ENCODE results near the gene MPPED1.

The MPPED1 gene

DNA sequence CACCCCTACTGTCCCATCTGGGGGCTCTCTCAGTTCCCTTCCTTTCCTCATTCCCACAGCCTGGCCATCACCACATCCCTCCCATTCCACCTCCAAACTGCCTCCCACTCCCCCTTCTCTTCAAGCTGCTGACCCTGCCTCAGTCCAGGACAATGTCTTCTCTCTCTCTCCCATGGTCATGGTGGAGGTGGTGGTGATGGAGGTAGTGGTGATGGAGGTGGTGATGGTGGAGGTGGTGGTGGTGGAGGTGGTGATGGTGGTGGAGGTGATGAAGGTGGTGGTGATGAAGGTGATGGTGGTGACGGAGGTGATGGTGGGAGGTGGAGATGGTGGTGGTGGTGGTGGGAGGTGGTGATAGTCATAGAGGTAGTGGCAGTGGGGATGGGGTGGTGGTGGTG is 87.0 kb downstream of the MPPED1 start:
- no peak for DNase-seq (ENCODE audit: low read depth in 2 of 2)

DNA sequence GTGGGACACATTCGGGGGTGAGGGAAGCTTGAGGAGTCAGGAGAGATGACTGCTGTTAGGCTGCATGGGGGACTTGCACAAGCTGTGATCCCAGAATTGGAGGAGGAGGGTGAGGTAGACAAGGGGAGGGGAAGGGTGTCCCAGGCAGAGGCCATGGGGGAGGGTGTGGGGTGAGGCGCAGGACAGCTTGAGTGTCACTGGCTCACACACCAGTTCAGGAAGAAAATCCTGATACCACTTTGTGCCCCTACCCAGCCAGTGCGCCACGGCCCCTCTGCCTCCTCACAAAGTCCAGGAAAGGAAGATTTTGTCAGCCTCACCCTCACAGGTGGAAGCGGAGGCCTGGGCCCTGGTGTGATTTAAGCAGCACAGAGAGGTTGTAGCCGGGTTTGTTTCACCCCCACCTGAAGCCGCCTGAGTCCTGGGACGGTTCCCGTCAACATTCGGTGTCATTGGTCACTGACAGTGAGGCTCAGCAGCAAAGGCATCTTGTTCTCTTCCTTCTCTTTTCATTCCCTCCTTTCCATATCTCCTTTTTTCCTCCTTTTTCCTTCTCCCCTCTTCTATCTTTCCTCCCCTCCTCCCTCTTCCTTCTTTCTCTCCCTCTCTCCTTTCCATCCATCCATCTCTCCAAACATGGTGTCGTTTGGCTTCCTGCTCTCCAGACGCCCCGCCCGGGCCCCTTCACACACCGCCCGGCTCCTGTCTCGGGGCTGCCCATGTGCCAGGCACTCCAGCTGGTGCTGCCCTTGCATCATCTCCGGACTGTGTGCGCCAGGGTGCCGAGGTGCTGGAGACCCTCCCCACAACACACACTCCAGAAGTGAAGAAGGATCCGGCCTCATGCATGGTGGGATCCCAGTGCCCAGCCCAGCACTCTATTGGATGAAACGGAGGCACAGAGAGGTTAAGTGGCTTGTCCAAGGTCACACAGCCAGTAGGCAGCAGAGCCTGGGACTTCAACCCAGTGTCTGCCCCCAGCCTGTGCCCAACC is 89.3 kb downstream of the MPPED1 start:
- DNase-seq (ENCODE audit: low read depth in 2 of 2): no peak

DNA sequence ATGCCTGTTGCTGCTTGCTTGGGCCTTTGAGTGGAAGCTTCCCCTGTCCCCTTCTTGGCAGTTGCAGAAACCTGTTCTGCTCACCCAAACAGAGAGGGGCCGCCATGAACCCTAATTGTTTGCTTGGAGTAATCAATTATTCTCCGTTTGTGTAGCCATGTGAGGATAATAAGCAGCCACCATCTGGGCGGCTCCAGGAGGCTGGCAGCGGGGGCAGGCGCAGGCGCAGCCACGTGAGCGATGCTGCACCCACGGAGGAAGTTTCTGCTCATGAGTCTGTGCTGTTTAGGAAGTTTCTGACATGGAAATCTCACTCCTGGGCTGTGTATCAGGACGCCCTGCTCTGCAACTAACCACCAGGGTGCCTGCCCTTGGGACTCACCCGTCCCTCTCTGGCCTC is 90.1 kb downstream of the MPPED1 start:
- no peak for DNase-seq (ENCODE audit: low read depth in 2 of 2)

DNA sequence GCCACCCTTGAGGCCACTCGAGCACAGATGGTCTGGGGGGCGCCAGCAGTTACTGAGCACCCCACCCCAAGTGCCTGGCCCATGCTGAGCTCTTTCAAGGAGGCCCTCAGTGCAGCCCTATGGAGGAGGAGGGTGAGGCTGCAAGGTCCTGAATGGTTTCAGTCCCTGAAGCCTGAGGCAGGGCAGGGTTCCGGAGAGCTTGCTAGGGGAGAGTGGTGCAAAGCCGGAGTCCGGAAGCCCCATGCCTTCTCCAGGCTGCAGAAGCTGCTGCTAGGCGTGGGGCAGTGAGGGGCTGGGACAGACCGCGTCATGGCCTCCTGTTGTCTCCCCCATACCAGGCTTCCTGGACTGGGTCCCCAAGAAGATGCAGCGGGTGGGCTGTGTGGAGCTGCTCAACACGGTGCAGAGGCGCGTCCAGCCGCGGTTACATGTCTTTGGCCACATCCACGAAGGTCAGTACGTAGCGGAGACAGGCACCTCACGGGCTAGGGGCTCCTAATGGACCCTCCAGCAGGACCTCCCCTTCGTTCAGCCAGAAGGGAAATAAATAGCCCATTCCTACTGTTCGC is 90.6 kb downstream of the MPPED1 start:
- DNase-seq (ENCODE audit: low read depth in 2 of 2): no peak

DNA sequence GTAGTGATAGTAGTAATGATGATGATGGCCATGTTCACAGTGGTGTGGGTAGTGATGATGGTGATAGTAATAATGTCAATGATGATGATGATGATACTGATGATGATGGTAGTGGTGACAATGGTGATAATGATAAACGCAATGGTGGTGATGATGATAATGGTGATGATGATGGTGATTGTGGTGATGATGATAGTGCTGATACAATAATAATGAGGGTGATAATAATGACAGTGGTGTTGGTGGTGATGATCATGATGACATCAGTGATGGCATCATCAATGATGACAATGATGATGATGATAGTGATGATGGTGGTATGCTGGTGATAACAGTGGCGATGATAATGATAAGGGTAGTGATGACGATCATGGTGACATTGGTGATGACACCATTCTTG is 92.3 kb downstream of the MPPED1 start:
- DNase-seq (ENCODE audit: low read depth in 2 of 2): no peak

DNA sequence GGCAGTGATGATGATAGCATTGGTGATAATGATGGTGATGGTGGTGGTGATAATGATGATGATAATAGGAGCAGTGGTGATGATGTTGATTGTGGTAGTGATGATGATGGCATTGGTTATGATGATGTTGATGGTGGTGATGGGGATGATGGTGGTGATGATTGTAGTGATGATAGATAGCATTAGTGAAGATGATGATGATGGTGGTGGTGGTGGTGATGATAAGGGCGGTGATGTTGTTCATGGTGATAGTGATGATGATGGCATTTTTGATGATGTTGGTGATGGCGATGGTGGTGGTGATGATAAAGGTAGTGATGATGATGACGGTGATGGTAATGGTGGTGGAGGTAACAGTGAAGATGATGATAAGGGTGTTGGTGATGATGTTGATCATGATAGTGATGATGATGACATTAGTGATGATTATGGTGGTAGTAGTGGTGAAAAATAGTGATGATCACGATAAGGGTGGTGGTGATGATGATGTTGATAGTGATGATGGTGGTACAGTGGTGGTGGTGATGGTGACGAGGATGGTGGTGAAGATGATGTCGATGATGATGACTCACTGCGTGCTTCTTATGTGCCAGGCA is 93.0 kb downstream of the MPPED1 start:
- DNase-seq (ENCODE audit: low read depth in 2 of 2): no peak

DNA sequence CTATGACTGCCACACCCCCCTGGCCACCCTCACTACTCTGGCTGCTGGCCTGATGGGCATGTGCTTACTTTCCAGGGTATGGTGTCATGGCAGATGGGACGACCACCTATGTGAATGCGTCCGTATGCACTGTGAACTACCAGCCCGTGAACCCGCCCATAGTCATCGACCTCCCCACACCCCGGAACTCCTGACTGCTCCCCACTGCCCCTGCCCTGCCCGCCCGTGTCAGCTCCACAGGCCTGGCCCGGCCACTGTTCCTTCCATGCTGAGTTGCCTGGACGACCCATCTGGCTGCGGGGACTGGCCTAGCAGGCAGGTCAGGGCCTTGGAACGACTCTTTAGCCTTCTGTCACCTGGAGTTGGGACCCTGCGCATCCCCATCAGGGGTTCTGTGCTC is 93.6 kb downstream of the MPPED1 start:
- DNase-seq (ENCODE audit: low read depth in 2 of 2): no peak

DNA sequence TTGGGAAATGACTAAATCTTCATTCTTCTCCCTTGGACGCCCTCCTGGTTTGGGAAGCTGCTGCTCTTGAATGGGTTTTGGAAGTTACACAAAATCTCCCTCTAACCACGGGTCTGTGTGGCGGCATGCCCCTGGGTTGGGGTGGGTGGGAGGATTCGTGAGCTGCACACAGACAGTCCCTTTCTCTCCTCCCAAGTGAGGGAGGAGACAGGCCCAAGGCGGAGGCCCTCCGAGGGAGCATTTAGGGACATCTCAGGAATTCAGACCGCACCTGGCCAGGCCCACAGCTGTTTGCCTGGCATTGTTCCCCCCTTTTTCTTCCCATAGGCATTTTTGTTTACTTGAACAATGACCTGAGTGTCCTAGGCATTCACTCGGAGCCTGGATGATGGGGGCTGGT is 94.1 kb downstream of the MPPED1 start:
- no peak for DNase-seq (ENCODE audit: low read depth in 2 of 2)

DNA sequence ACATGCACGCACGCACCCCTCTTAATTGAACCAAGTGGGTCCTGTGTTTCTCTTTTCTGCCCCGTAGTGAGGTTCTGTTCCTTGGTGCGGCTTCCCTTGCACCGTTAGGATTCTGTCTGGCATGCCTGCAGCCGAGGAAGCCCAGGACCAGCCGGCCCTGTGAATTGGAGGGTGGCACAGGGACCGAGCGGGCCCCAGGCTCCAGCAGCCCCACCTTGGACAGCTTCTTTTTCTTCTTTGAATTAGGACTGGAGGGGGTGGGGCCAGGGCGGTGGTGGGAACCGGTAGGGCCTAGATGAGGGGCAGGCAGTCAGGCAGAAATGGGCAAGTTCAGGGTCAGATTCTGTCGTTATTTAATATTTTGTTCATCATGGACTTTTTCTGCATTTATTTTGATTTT is 94.7 kb downstream of the MPPED1 start:
- DNase-seq (ENCODE audit: low read depth in 2 of 2): no peak

DNA sequence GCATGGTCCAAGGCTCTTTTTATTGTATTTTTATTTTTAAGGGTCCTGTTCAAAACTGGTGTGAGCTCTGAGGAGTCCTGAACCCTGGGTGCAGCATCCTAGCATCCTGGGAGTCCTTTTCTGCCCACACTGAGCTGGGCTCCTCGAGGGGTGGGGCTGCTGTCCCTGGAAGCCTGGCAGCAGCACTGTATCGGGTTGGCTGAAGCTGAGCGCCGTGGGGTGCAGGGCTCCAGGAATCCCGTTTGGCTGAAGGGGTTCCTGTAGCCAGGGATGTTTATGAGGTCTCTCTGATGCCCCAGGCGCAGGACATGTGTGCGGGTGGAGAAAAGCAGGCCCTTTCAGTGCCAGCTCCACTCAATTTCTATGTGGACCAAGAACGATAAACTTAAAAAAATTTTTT is 95.4 kb downstream of the MPPED1 start:
- no peak for DNase-seq (ENCODE audit: low read depth in 2 of 2)

DNA sequence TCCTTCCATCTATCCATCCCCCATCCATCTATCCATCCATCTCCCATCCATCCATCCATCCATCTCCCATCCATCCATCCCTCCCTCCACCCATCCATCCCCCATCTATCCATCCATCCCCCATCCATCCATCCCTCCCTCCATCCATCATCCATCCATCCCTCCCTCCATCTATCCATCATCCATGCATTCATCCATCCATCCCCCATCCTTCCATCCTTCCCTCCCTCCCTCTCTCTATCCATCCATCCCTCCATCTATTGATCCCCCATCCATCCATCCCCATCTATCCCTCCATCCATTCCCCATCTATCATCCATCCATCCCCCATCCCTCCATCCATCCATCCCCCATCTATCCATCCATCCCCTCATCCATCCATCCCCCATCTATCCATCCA is 96.7 kb downstream of the MPPED1 start:
- DNase-seq (ENCODE audit: low read depth in 2 of 2): no peak

DNA sequence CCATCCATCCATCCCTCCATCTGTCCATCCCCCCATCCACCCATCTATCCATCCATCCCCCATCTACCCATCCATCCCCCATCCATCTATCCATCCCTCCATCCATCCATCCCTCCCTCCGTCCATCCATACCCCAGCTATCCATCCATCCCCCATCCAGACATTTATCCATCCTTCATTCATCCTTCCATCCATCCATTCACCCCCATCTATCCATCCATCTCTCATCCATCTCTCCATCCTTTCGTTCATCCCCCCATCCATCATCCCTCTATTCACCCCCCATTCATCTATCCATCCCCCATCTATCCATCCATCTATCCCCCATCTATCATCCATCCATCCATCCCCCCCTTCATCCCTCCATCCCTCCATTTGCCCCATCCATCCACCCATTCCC is 97.5 kb downstream of the MPPED1 start:
- DNase-seq (ENCODE audit: low read depth in 2 of 2): no peak

DNA sequence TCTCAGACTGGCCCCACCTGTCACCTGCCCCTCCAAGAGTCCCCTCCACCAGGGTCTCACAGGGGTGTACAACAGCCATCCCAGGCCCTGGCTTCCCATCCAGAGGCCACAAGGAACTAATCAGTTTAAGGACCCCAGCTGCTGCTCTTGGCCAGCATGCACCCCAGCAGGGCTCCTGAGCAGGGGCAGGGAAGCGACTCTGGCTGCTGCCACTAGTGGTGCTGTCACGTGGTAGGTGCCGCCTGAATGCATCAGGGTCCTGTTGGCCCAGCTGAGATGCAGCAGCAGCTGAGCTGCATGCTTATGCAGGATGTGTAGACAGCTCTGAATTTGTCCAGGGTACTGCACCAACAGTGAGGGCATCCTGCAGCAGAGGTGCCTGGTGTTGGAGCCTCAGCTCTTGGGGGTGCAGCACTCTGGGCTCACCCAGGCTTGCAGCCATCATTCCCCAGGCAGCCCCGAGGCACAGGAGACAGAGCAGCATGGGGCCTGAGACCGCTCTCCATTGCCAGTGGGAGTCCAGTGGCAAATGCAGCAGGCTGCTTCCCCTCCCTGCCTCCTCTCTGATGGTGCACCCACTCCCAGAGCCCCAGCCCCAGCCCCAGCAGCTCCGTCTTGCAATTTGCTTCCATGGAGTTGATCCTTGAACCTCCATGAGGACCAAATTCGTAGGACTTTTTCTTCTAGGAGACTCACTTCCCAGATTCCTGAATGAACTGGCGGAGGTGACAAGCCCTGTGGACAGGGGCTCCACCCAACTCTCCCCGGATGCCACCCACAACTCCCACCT is 98.7 kb downstream of the MPPED1 start:
- DNase-seq (ENCODE audit: low read depth in 2 of 2): no peak

DNA sequence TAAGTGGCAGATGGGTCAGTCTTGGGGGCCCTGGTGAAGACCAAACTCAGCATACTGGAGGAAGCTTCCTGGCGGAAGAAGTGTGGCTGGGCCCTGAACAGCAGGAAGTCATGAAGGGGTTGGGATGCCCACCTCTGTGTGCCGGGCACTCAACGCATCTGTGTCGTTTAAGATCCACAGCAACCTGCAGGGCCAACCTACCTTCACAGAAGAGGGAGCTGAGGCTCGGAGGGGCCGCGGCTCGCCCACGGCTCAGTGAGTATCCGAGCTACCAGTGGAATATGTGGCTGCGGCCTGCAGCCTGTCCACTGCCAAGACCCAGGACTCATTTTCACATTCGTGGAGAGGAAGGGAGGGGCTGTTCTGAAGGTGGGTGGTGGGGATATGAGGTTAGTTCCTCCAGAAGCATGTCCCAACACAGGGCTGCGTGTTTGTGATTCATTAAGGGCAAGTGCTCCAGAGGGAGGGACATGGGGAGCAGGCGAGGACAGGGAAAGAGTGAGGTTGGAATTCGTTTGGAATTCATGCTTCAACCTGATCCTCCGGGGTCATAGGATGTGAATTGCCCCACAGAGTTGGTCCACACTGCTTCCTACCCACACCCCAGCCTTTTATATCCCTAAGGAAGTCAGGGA is 99.6 kb downstream of the MPPED1 start:
- DNase-seq (ENCODE audit: low read depth in 2 of 2): no peak

DNA sequence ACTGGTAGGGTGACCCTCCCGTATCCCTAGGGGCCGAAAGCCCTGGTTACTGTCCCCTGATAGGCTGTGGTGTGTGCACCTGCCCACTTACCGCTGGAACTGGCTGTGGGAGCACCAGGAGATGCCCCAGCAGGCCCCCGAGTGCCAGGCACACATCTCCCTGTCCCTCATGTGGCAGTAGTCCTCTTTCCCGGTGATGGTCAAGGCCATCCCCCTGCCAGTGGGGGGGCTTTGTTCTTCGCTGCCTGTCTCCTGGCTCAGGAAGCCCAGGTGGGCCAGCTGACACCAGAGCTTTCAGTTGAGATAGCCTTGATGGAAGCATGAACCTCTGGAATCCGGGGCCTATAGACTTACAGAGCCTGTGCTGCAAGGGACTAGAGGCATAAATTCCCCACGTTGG is 100.5 kb downstream of the MPPED1 start:
- DNase-seq (ENCODE audit: low read depth in 2 of 2): no peak

DNA sequence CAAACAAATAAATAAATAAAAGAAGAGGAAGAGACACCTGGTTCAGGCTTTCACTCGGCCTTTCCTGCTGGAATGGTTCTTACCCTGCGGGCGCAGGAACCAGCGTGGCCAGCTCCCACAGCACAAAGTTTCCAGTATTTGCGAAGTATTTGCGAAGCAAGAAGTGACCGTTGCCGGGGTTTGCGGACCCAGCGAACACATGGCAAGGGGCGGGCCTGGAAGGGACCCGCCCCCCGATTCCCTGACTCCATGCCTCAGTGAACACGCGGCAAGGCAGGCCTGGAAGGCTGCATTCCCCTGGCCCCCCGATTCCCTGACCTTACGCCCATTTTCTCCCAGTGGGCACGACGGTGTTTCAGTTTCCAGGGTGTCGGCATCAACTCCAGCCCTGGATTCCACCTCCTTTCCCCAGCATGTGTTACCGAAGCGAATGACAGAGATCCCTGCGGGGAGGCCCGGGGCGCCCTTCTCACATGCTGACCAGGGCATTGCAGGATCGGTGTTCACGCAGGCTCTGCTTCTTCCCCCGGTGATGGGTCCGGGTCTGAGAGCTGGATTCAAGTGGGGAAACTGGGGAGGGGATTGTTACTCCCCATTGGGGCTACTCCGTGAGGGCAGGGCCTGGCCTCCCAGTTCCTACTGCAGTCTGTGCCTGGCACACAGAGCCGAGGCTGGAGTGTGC is 102.8 kb downstream of the MPPED1 start:
- DNase-seq (ENCODE audit: low read depth in 2 of 2): no peak

DNA sequence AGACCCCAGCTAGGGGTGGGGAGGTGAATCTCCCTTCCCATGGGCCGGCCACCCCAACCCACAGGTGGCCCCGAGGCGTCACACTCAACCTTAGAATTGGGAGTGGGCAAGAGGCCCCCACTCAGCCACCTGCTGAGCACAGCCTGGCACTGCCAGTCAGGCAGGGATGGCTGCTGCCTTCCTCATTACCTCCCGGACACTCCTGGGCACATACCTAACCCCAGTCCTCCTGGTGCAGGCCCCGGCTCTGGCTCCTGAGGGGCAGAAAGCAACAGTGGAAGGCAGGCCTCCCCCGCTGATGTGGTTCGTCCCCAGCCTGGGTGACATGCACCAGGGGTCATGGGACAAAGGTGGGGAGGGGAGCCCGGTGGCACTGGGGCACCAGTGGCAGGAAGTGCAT is 103.6 kb downstream of the MPPED1 start:
- no peak for DNase-seq (ENCODE audit: low read depth in 2 of 2)

DNA sequence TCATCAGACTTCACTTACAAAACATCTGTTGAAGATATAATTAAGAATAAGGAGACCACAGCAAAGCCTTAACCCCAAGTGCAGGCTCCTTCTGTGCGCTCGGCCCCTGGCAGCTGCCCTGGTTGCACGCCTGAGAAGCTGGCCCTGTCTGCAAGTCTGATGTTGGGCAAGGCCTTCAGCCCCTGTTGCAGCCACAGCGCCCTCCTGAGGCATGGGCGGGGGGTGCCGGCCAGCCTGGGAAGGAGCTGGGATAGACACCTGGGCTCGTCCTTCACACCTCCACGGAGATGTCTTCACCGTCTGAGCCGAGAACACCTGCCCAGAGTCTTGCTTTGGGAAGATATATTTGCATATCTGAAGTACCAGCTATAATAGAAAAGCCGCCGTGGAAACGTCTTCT is 104.1 kb downstream of the MPPED1 start:
- no peak for DNase-seq (ENCODE audit: low read depth in 2 of 2)

DNA sequence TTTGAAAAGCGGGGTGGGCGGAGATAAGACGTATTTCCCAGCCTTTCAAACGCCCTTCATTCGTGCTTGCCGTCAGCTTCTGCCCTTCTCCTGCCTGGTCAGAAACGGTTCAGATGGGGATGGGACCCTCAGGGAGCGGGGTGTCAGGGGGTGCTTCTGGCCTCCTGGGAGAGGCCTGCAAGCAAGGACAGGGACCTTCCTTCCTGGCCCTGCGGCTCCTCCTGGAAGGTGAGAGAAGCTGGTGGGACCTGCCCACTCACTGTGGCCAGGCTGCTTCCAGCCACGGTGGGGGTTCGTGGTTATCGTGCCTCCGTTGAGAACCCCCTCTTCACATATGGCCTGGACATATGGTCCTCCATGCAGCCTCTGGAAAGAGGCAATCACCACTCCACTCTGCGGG is 104.6 kb downstream of the MPPED1 start:
- no peak for DNase-seq (ENCODE audit: low read depth in 2 of 2)

DNA sequence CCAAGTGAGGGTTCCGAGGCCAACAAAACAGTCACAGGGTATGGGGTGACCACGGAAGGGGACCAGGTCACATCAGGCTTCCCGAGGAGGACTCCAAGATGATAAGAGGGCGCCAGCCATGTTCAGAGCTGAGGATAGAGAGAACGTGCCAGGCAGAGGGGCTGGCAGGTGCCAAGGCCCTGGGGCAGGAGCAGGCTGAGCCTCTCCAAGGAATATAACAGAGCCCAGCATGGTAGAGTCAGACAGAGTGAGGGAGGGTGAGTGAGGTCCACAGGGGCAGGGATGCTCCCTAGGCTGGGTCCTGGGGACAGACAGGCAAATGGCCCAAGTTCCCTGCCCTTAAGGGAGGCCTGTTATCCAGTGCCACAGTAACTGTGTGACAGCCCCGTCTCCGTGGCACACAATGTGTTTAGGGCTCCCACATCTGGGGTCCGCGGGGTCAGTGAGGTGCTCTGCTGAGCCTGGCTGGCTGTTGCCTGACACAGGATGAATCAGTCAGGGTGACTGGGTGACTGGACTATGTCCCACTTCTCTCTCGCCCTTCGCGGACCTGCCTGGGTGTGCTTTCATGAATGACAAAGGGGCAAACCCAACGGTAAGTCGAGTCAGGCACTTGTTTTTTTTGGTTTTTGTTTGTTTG is 105.3 kb downstream of the MPPED1 start:
- no peak for DNase-seq (ENCODE audit: low read depth in 2 of 2)

DNA sequence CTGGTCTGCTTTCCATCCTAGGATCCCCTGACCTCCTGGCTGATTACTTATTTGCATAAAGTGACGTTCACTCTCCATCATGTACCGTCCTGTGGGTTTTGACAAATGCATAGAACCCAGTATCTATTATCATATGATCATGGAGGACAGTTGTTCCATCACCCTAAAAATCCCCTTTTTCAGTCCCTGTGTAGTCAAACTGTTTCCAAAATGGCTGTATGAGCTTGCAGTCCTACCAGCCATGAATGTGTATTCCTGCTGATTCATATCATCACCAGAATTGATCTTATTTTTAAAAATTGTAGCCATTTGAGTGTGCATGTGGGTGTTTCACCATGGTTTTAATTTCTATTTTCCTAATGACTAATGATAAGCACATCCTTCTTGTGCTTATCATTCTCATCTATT is 108.8 kb downstream of the MPPED1 start:
- no peak for DNase-seq (ENCODE audit: low read depth in 2 of 2)

All from stimulated activated CD8-positive, alpha-beta memory T cell treated with anti-CD3 and anti-CD28 coated beads, Interleukin-2, amount 100 ng/mL, for 1 hour (primary cell).